Stimulated activated memory B cell treated with anti-CD40 and anti-IgM and Interleukin-4, amounts not matched to agents 10 μg/mL and 1 μg/mL and 100 μg/mL, for 72 hours (primary cell): ENCODE measurements around the gene KCND3.
A peak's percentile ranks its signal among the peaks of the same experiment; 100 is the strongest.

ENCODE experiments used
- ATAC-seq: fragments of 150-1000 bp; cut with Tn5 transposase; 2 replicates; pipeline ENCODE4 v1.10.0; 2021
- H3K27ac Mint-ChIP-seq: one replicate; pipeline ENCODE4 v1.8.0; 2022; ENCODE audit warnings: mild to moderate bottlenecking, mixed read lengths
- H3K27me3 Mint-ChIP-seq: one replicate; pipeline ENCODE4 v1.8.0; 2022; ENCODE audit warnings: mixed read lengths
- H3K36me3 Mint-ChIP-seq: one replicate; pipeline ENCODE4 v1.8.0; 2022; ENCODE audit warnings: mixed read lengths
- H3K4me1 Mint-ChIP-seq: one replicate; pipeline ENCODE4 v1.8.0; 2022; ENCODE audit warnings: mixed read lengths
- H3K4me3 Mint-ChIP-seq: one replicate; pipeline ENCODE4 v1.8.0; 2022; ENCODE audit warnings: mild to moderate bottlenecking, moderate library complexity, mixed read lengths
- H3K9me3 Mint-ChIP-seq: one replicate; pipeline ENCODE4 v1.8.0; 2022; ENCODE audit warnings: mixed read lengths

The KCND3 gene

DNA sequence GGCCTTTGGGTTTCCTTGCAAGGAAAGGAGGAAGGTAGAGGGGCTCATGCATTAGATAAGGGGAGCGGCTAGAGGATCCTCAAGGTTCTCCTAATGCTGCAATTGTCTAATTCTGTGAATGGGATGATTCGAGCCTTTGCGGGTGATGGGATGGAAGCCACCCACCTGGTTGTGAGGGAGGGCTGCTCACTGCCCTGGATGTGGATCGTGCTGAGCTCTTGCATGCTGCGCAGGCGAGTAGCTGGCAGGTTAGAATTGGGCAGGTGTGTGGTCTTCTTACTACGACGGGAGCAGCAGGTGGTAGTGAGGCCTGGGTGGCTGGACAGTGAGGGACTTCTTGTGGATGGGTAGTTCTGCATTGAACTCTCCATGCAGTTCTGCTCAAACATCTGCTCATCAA is 212.6 kb downstream of the KCND3 start:
- Mint-ChIP-seq H3K27ac (no peak overlapping the region), H3K36me3 (peaks cover 6% of the 10 kb centered on the region), H3K4me1 (no peaks in the 10 kb centered on the region), H3K4me3 (no peak overlapping the region), H3K27me3 (peaks cover 11% of the 10 kb centered on the region), H3K9me3 (no peaks in the 10 kb centered on the region)
- no peak for ATAC-seq

DNA sequence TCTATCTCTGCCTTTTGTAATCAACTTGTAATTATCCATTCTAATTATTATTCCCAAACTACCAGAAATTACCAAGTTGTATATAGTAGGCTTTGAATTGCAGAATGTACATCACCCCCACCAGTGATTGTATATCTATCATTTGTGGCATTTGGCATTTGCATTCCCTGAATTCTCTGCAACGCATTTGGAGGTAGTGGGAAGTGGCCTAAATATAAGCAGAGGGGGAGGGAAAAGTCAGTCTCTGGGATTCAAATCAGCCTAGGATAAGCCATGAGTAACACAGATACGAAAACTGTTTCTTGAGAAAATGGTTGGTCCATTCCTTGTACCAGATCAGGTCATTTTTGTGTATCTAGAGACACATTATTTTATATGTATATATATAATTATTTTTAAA is 213.1 kb downstream of the KCND3 start:
- Mint-ChIP-seq H3K9me3 (no peaks in the 10 kb centered on the region), H3K4me1 (no peaks in the 10 kb centered on the region), H3K36me3 (peaks cover 6% of the 10 kb centered on the region), H3K27ac (no peak overlapping the region), H3K4me3 (no peak overlapping the region), H3K27me3 (peaks cover 11% of the 10 kb centered on the region)
- no peak for ATAC-seq

DNA sequence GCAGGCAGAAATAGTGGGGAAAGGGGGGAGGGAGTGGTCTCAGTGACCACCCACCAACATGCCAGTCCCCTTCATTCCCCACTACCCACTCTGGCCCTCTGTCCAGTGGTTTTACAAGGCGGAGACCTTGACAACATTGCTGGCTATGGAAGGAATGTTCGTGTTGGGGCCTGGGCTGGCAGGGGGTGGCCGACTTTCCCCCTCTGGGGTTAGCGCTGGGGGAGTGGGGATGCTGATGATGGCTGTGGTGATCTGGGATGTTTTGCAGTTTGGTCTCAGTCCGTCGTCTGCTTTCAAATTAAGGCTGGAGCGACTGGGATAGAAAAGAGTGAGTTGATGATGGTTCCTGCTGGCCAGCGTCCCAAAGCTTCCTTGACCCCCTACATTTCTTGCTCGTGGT is 213.5 kb downstream of the KCND3 start:
- Mint-ChIP-seq H3K36me3 (peaks cover 6% of the 10 kb centered on the region), H3K4me1 (no peaks in the 10 kb centered on the region), H3K4me3 (no peak overlapping the region), H3K9me3 (no peaks in the 10 kb centered on the region), H3K27ac (no peak overlapping the region), H3K27me3 (peaks cover 11% of the 10 kb centered on the region)
- no peak for ATAC-seq

DNA sequence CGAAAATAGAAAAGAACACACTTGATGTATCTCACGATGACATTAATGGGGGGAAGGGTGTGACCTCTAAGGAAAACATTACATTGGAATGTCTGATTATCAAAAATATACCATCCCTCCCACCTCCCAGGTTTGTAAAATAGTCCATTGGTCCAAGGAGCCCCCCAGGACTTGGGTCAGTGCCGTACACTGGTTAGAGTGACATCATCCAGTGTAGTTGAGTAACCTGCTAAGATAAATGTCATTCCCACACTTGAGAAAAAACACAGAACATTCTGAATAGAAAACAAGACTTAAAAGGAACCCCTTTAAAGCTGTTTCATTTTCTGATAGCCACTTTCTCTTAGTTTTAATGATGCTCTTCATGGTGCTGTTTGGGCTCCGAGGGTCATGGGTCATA is 218.6 kb downstream of the KCND3 start:
- Mint-ChIP-seq H3K36me3 (peaks cover 5% of the 10 kb centered on the region), H3K27ac (no peak overlapping the region), H3K4me3 (no peak overlapping the region), H3K9me3 (no peaks in the 10 kb centered on the region), H3K27me3 (no peaks in the 10 kb centered on the region), H3K4me1 (no peaks in the 10 kb centered on the region)
- ATAC-seq: no peak

DNA sequence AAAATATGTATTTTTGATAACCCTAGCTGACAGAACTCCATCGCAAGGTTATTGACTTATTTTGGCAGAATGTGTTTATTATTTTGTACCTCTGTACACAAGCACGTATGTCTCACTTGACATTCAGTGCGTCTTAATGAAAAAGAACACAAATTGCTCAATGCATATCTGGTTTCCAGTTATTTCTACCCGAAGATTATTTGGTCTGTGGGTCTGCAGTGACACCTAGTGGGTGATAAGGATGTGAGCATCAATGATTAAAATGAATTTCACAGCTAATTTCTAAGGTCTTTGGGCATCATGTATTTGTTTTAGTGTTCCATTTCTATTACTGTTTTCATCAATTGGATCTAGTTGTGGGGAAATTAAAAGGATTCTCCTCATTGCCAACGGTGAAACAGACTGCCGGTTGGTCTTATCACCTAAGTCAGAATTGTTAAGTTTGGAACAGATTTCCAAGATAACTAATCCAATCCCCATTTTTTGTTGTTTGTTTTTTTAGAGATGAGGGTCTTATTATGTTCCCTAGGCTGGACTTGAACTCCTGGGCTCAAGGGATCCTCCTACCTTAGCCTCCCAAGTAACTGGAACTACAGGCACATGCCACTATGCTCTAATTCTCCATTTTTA is 219.8 kb downstream of the KCND3 start:
- Mint-ChIP-seq H3K9me3 (no peaks in the 10 kb centered on the region), H3K4me3 (no peak overlapping the region), H3K27me3 (no peaks in the 10 kb centered on the region), H3K4me1 (no peaks in the 10 kb centered on the region), H3K27ac (no peak overlapping the region), H3K36me3 (peaks cover 17% of the 10 kb centered on the region)
- no peak for ATAC-seq

DNA sequence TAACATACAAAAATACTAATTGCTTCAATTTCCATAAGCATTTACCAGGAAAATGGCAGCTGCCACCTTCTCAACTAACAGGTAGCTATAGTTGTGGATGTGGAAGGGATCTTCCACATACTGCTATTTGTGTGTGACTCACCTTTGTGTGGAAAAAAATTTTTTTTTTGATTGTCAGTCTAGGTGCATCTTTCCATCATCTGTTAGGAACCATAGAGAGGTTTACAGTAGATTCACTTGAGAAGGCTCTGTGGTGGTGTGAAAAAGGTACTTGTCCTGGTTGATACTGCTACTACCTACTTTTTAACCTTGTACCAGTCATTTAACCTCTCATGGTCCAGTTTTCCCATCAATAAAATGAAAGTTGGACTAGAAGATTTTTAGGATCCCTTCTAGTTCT is 220.8 kb downstream of the KCND3 start:
- no peak for ATAC-seq
- Mint-ChIP-seq H3K27ac (no peak overlapping the region), H3K9me3 (no peaks in the 10 kb centered on the region), H3K27me3 (no peaks in the 10 kb centered on the region), H3K4me1 (no peaks in the 10 kb centered on the region), H3K4me3 (no peak overlapping the region), H3K36me3 (peaks cover 21% of the 10 kb centered on the region)

DNA sequence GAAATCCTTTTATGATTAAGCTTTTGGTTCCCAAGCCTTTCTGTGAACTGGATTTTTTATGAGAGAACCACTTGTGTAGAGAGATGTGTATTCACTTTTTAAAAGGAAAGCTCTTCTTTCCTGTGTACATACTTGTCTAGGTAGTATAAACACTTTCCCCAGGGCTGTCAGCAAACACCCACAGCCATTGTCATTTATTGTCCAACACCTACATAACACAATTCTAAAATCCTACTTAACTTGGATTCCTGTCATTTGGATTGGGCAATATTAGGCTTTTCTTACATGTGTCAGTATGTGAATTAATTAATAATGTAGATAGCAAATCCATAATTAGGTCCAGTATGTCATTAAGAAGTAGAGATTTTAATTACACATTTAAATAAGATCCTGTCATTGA is 221.4 kb downstream of the KCND3 start:
- Mint-ChIP-seq H3K4me3 (no peak overlapping the region), H3K36me3 (peaks cover 24% of the 10 kb centered on the region), H3K9me3 (no peaks in the 10 kb centered on the region), H3K4me1 (no peaks in the 10 kb centered on the region), H3K27ac (no peak overlapping the region), H3K27me3 (no peaks in the 10 kb centered on the region)
- ATAC-seq: no peak

DNA sequence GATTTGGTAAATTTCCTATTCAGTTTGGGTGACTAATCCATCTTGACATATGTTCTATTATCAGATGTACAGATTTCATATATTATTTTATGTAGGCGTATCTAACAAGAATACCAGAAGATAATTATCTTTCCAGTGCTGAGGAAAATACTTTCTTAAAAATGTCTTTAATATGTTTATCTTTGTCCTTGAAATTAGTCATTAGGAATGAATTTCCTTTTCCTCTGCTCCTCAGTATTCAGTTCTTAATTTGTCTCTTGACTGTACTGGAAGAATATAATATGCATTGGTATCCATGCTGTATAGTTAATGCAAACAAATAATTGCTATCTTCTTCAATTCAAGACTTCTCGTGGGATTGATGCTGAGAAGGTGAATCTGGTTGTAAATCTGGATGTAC is 227.1 kb downstream of the KCND3 start:
- Mint-ChIP-seq H3K27ac (no peak overlapping the region), H3K9me3 (no peaks in the 10 kb centered on the region), H3K4me1 (no peaks in the 10 kb centered on the region), H3K4me3 (no peak overlapping the region), H3K36me3 (peaks cover 55% of the 10 kb centered on the region), H3K27me3 (no peaks in the 10 kb centered on the region)
- ATAC-seq: no peak

DNA sequence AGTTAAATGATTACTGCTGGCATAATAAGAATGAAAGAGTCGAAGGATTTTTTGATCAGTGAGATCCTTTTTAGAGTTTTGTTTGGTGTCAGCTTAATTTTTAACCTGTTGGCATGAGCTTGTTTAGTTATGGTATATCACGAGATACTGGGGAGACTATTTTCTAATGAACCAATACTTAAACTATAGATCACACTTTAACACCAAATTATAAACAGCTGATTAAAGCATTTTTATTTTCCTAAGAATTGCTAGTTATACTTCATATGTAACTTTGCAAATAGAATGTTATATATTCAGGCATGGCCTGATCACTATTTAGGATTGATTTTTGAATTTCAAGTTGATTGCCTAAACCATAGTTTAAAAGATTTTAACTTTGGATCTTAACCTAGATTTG is 227.8 kb downstream of the KCND3 start:
- no peak overlapping the region for H3K27ac Mint-ChIP-seq
- ATAC-seq: no peak
- no peaks in the 10 kb centered on the region for H3K27me3 Mint-ChIP-seq
- peaks cover 55% of the 10 kb centered on the region for H3K36me3 Mint-ChIP-seq
- H3K9me3 Mint-ChIP-seq: no peaks in the 10 kb centered on the region
- no peak overlapping the region for H3K4me3 Mint-ChIP-seq
- H3K4me1 Mint-ChIP-seq: peaks cover 5% of the 10 kb centered on the region

DNA sequence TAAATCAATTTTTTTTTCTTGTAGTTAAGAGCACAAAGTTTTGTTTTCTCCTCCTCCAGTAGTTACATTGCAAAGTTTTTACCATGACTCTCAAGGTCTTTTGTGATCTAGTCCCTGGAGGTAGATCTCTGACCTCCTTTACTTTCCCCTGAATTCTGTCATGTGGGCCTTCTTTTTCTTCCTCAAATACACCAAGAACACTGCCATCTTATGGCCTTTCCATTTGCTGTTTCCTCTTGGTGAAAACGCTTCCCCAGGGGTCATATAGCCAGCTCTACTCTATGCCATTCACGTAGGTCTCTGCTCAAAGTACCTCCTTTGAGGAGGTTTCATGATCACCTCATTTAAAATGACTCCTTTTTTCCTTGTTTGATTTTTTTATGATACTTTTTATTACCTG is 231.1 kb downstream of the KCND3 start:
- ATAC-seq: no peak
- Mint-ChIP-seq H3K9me3 (no peaks in the 10 kb centered on the region), H3K4me1 (peaks cover 24% of the 10 kb centered on the region), H3K36me3 (peaks cover 34% of the 10 kb centered on the region), H3K27ac (no peak overlapping the region), H3K27me3 (no peaks in the 10 kb centered on the region), H3K4me3 (no peak overlapping the region)

DNA sequence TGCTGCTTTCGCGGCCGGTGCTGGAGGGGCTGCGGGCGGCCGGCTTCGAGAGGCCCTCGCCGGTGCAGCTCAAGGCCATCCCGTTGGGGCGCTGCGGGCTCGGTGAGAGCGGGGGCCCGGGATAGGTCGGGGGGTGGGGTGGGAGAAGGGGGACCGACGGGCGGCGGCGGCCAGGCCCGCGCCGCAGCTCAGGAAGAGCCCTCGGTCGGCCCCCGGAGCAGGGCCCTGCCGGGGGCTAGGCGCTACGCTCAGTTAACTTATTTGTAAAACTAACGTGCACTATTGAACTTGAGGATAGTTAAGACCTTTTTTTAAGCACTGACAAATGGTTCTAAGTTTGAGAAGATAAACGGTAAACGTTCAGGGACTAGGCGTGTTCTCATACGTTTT is 233.3 kb downstream of the KCND3 start:
- ATAC-seq: peak; percentile 38
- H3K4me3 Mint-ChIP-seq: peak overlapping the region; percentile 90
- peaks cover 18% of the 10 kb centered on the region for H3K36me3 Mint-ChIP-seq
- peak overlapping the region; percentile 98 for H3K27ac Mint-ChIP-seq
- H3K4me1 Mint-ChIP-seq: peaks cover 31% of the 10 kb centered on the region
- H3K27me3 Mint-ChIP-seq: no peaks in the 10 kb centered on the region
- no peaks in the 10 kb centered on the region for H3K9me3 Mint-ChIP-seq

DNA sequence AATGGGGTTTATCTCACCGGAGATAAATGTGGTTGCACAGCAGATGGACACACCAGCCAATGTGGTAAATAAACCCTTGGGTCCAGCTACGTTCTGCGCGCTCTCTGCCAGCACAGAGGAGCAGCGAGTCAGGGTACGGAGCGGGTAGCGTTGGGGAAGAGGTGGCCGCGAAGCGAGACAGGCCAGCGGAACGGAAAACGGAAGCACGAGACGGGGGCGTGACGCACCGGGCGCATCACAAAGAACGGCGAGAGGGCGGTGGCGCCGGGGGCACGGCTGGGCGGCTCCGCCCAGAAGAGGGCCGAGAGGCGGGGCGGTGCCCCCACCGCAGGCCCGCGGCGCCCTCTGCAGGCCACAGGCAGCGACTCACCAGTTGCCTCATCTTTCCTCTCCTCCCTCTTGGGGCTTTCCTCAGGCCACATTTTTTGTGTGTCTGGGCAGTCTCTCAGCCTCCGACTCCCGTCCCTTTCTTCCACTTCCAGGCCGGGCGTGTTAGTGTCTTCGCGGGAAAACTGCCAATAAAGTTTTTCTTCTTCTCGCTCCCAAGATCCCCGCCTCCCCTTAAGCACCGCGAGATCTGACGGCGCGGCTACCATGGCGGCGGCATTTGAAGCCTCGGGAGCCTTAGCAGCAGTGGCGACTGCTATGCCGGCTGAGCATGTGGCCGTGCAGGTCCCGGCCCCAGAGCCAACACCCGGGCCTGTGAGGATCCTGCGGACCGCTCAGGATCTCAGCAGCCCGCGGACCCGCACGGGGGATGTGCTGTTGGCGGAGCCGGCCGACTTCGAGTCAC is 233.9 kb downstream of the KCND3 start, which contains the start of gene DDX20:
Gene DDX20, plus strand, starts transcription at position 571 of the 793 bp plus-strand sequence. Its CDS starts 24 bp downstream, at position 595.
- Mint-ChIP-seq H3K9me3 (no peaks in the 10 kb centered on the region), H3K36me3 (peaks cover 18% of the 10 kb centered on the region), H3K27me3 (no peaks in the 10 kb centered on the region), H3K4me1 (peaks cover 31% of the 10 kb centered on the region), H3K27ac (peak within 1 kb of the TSS; percentile 98), H3K4me3 (peak within 1 kb of the TSS; percentile 90)
- ATAC-seq: peak; percentile 97

DNA sequence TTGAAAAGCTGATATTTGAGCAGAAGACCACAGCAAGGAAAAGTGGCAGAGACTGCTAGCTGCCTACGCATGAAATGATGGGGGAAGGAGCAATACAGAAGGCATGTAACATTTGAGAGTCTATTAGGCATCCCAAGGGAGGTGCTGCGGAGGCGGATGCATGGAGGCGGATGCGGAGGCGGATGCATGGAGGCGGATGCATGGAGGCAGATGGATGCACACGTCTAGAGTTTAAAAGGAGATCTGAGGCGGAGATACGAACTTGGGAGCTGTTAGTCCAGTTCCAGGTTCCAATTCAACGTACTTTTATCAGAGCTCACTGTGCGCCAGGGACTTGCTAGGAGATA is 234.5 kb downstream of the KCND3 start:
- Mint-ChIP-seq H3K36me3 (peaks cover 15% of the 10 kb centered on the region), H3K27ac (peak overlapping the region; percentile 98)
- ATAC-seq: no peak

DNA sequence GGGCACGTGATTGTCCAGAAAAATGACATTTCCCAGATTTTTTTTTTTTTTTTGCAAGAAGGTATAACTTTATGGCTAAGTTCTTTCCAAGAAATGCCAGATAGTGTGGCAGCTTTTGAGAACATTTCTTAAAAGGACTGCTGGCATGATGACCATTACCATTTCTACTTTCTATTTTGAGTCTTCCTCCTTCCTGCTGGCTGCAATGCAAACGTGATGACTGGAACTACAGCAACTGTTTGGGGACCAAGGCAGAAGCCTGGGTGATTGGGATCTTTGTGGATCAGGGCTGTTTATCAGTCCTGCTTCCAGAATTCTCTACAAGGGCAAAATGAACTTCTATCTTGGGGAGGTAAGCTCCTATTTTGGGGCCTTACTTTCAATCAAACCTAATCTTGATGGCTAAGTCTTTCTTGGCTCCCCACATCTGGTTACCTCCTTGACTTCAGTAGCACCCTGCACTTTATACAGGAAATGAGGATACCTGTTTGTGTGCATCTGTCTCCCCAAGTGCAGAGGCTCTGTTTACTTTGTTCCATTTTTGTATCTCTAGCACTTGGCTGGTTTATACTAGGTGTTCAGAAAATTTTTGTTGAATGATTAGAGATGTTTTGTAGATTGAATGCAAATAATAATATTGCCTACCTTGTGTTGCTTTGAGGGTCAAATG is 237.4 kb downstream of the KCND3 start:
- no peaks in the 10 kb centered on the region for H3K9me3 Mint-ChIP-seq
- H3K27ac Mint-ChIP-seq: no peak overlapping the region
- peaks cover 34% of the 10 kb centered on the region for H3K4me1 Mint-ChIP-seq
- ATAC-seq: no peak
- H3K36me3 Mint-ChIP-seq: no peaks in the 10 kb centered on the region
- H3K4me3 Mint-ChIP-seq: no peak overlapping the region
- no peaks in the 10 kb centered on the region for H3K27me3 Mint-ChIP-seq

More for the DNA sequence above, 234.5 kb downstream of the KCND3 start:
- H3K4me3 Mint-ChIP-seq: peak overlapping the region; percentile 90
- no peaks in the 10 kb centered on the region for H3K9me3 Mint-ChIP-seq
- peaks cover 31% of the 10 kb centered on the region for H3K4me1 Mint-ChIP-seq
- no peaks in the 10 kb centered on the region for H3K27me3 Mint-ChIP-seq

DNA sequence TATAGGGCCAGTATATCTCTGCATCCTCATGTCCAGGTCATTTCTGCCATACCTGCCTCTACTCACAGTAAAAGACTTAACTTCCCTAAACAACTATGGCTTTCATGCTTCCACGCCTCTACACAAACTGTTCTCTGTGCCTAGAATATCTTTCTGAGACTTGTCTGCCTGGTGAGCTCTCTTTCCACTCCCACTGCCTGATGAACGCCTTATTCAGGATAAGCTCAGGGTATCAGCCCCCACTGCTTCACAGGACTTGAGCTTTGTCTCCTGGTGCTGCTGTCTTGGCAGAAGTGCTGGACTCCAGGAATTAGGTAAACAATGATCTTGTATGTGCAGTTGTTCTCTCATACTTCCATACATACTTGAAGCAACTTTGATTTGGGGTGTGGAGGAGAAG is 238.6 kb downstream of the KCND3 start:
- peaks cover 25% of the 10 kb centered on the region for H3K4me1 Mint-ChIP-seq
- no peaks in the 10 kb centered on the region for H3K27me3 Mint-ChIP-seq
- H3K27ac Mint-ChIP-seq: no peak overlapping the region
- no peaks in the 10 kb centered on the region for H3K36me3 Mint-ChIP-seq
- no peaks in the 10 kb centered on the region for H3K9me3 Mint-ChIP-seq
- no peak for ATAC-seq
- no peak overlapping the region for H3K4me3 Mint-ChIP-seq

DNA sequence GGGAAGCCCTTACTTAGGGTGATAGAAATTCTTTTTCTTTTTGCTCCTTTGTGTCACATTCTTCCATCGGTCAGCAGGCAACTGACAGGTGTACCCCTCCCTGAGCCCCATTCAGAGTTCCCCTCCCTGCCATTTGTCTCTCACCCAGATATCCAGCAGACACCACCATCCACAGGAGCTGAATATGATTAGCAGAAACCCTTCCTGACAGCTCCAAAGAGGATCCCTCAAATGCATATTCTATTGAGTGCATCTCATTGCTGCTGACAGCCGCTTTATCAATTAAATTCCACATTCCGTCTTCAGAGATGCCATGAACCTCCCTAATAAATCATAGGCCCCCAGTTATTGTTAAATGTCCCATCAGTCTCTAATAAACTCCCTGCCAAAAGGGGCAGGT is 239.8 kb downstream of the KCND3 start:
- ATAC-seq: no peak
- Mint-ChIP-seq H3K27ac (no peak overlapping the region), H3K4me3 (no peak overlapping the region), H3K27me3 (no peaks in the 10 kb centered on the region), H3K9me3 (no peaks in the 10 kb centered on the region), H3K36me3 (no peaks in the 10 kb centered on the region), H3K4me1 (peaks cover 21% of the 10 kb centered on the region)
